ENCODE data around the gene CA5A.

CA5A gene

DNA sequence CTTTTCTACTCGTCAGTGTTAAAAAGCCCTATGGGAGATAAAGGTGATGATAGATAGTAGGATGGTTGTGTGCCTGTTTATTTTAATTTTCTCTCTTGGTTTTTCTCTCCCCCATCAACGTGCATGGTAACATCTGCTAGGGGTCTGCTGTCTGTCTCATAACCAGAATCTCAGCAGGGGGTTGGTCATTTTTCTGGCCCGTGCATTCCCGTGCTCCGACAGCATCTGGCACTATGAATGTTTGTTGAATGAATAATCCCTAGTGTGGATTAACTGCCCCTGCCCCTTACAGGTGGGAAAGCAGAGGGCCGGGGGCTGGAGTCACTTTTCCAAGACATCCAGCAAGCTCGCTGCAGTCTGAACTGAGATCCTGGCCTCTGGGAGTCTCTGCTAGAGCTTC, 6.3 kb downstream of the CA5A start:
- Histone ChIP-seq H3K36me3 (ENCODE audit: insufficient read depth, low read depth, low read length) (no peaks in the 10 kb centered on the region), H3K9me3 (ENCODE audit: insufficient read depth, low read depth, low read length) (no peaks in the 10 kb centered on the region), H3K9ac (ENCODE audit: low read depth, low read length) (no peak overlapping the region), H3K4me1 (ENCODE audit: insufficient read depth, low read length) (no peaks in the 10 kb centered on the region), H3K27ac (ENCODE audit: low read length) (no peak overlapping the region), H3K4me3 (ENCODE audit: low read length) (no peak overlapping the region), H3K27me3 (ENCODE audit: insufficient read depth, low read length) (no peaks in the 10 kb centered on the region)

DNA sequence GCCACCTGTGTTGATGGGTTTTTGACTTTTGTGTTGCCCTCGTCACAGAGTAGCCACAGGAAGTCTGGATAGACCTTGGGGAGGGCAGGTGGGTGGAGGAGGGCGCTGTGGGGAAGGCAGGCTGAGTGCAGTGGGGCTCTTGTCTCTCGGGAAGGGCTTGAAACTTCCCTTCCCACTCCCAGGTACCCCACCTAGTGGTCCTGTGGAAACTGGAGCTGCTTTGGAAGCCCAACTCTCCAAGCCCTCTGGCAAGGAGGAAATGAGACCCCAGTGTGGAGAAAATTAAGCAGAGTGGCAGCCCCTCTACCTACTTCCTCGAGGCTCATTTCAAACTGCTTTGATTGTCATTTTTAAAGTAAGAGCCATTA, 9.2 kb downstream of the CA5A start:
- no peaks in the 10 kb centered on the region for H3K9me3 ChIP-seq (ENCODE audit: insufficient read depth, low read depth, low read length)
- no peak overlapping the region for H3K4me3 ChIP-seq (ENCODE audit: low read length)
- H3K27ac ChIP-seq (ENCODE audit: low read length), result no peak overlapping the region
- H3K4me1 ChIP-seq (ENCODE audit: insufficient read depth, low read length), result no peaks in the 10 kb centered on the region
- no peaks in the 10 kb centered on the region for H3K36me3 ChIP-seq (ENCODE audit: insufficient read depth, low read depth, low read length)
- H3K27me3 ChIP-seq (ENCODE audit: insufficient read depth, low read length), result no peaks in the 10 kb centered on the region
- no peak overlapping the region for H3K9ac ChIP-seq (ENCODE audit: low read depth, low read length)

- no peak overlapping the region for H3K27ac ChIP-seq (ENCODE audit: low read length)
Observed at GRCh38 chr16:87926246-87927194, 9.8 kb downstream of the CA5A start.

GRCh38 chr16:87924811-87925670, 11.3 kb downstream of the CA5A start:
- no peaks in the 10 kb centered on the region for H3K9me3 ChIP-seq (ENCODE audit: insufficient read depth, low read depth, low read length)
- no peaks in the 10 kb centered on the region for H3K27me3 ChIP-seq (ENCODE audit: insufficient read depth, low read length)
- no peak overlapping the region for H3K4me3 ChIP-seq (ENCODE audit: low read length)
- no peaks in the 10 kb centered on the region for H3K4me1 ChIP-seq (ENCODE audit: insufficient read depth, low read length)
- H3K27ac ChIP-seq (ENCODE audit: low read length), result no peak overlapping the region
- no peaks in the 10 kb centered on the region for H3K36me3 ChIP-seq (ENCODE audit: insufficient read depth, low read depth, low read length)
- no peak overlapping the region for H3K9ac ChIP-seq (ENCODE audit: low read depth, low read length)

More at GRCh38 chr16:87926246-87927194, 9.8 kb downstream of the CA5A start:
- no peaks in the 10 kb centered on the region for H3K36me3 ChIP-seq (ENCODE audit: insufficient read depth, low read depth, low read length)
- H3K27me3 ChIP-seq (ENCODE audit: insufficient read depth, low read length), result no peaks in the 10 kb centered on the region
- H3K9me3 ChIP-seq (ENCODE audit: insufficient read depth, low read depth, low read length), result no peaks in the 10 kb centered on the region
- no peaks in the 10 kb centered on the region for H3K4me1 ChIP-seq (ENCODE audit: insufficient read depth, low read length)
- H3K4me3 ChIP-seq (ENCODE audit: low read length), result no peak overlapping the region
- H3K9ac ChIP-seq (ENCODE audit: low read depth, low read length), result no peak overlapping the region

DNA sequence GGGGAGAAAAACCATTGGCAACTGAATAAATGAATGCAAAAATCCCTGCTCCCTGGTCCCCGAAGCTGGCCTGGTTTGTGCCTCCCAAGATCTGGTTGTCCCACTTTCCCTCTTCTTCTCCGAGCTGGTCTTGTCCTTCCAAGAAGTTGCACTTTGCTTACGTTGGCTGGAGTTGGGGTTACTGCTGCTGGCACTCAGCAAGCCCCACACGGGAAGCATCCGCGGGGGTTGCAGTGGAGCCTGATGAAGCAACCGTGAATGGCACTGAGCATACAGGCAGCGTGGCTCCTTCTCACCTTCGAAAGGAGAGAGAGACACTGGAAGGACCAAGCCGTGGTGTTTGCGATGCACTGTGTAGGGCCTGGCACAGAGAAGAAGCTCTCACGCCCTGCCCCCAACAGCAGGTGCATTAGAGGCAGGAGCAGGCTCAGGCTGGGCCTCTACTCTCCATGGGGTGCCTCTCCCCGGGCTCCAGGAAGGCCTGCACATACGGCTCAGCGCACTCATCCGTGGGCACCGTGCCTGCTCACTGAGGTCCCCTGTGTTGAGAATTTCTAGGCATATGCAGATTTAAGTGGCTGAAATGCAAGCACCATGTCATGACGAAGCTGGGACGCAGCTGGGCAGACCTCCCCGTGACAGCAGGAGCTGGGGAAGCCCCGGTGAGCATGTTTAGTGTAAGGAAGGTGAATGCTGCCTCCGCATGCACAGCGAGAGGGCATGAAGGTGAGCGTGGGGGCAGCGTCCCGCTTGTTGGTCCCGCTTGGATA, 12.1 kb downstream of the CA5A start:
- H3K9ac ChIP-seq (ENCODE audit: low read depth, low read length), result no peak overlapping the region
- no peaks in the 10 kb centered on the region for H3K27me3 ChIP-seq (ENCODE audit: insufficient read depth, low read length)
- no peak overlapping the region for H3K27ac ChIP-seq (ENCODE audit: low read length)
- H3K4me1 ChIP-seq (ENCODE audit: insufficient read depth, low read length), result no peaks in the 10 kb centered on the region
- no peaks in the 10 kb centered on the region for H3K9me3 ChIP-seq (ENCODE audit: insufficient read depth, low read depth, low read length)
- no peaks in the 10 kb centered on the region for H3K36me3 ChIP-seq (ENCODE audit: insufficient read depth, low read depth, low read length)
- no peak overlapping the region for H3K4me3 ChIP-seq (ENCODE audit: low read length)

DNA sequence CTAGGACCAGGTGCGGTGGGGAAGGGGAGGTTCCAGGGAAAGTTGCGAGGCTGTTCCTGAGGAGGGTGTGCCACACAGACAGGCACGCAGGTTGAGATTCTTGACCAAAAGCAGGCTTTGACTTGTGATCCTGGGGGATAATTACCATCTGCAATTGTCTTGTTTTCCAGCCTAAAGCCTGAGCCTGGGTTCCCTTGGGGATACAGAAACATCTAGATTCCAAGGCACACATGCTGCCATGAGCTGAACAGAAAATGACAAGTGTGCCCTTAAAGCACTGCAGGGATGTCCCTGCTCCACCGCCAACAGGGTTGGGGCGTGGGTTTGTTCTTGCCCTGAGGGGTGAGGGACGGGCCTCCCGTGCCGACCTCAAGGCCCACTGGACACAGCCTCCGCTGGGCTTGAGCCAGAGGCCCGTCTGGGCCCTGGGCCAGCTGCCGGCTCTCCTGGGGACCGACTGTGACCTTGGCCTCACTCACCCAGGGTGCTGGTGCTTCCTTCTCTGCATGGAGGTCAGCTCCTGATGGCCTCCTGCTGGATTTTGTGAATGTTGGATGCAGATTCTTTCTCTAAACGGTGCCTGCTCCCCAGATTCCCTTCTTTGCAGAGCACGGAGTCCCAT, 14.0 kb downstream of the CA5A start:
- Histone ChIP-seq H3K36me3 (ENCODE audit: insufficient read depth, low read depth, low read length) (no peaks in the 10 kb centered on the region), H3K9ac (ENCODE audit: low read depth, low read length) (no peak overlapping the region), H3K27ac (ENCODE audit: low read length) (no peak overlapping the region), H3K9me3 (ENCODE audit: insufficient read depth, low read depth, low read length) (no peaks in the 10 kb centered on the region), H3K4me1 (ENCODE audit: insufficient read depth, low read length) (no peaks in the 10 kb centered on the region), H3K4me3 (ENCODE audit: low read length) (no peak overlapping the region), H3K27me3 (ENCODE audit: insufficient read depth, low read length) (no peaks in the 10 kb centered on the region)

DNA sequence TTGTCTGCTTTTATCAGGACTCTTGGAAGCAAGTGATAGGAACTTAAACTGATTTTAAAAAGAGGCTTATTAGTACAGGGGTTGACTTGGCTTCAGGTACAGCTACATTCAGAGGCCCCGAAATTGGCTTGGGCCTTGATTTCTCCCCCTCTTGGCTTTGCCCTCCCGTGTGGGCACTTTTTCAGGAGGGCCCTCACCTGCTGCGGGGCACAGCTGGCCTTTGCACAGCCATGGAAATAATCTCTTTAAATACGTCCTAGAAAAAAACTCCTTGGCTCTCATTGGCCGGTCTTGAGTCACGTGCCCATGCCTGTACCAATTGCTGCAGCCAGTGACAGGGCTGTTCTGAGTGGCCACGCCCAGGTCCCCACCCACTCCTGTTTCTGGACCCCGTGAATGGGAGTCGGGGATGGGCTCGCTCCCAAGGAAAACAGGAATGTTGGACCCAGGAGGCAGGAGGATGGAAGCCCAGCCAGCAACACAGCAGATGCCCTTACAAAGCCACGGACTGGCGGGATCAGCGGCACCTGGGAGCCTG, 15.0 kb downstream of the CA5A start:
- Histone ChIP-seq H3K9me3 (ENCODE audit: insufficient read depth, low read depth, low read length) (no peaks in the 10 kb centered on the region), H3K9ac (ENCODE audit: low read depth, low read length) (no peak overlapping the region), H3K27ac (ENCODE audit: low read length) (no peak overlapping the region), H3K27me3 (ENCODE audit: insufficient read depth, low read length) (no peaks in the 10 kb centered on the region), H3K36me3 (ENCODE audit: insufficient read depth, low read depth, low read length) (no peaks in the 10 kb centered on the region), H3K4me3 (ENCODE audit: low read length) (no peak overlapping the region), H3K4me1 (ENCODE audit: insufficient read depth, low read length) (no peaks in the 10 kb centered on the region)

- no peak overlapping the region for H3K9ac ChIP-seq (ENCODE audit: low read depth, low read length)
- H3K4me3 ChIP-seq (ENCODE audit: low read length), result no peak overlapping the region
- no peaks in the 10 kb centered on the region for H3K27me3 ChIP-seq (ENCODE audit: insufficient read depth, low read length)
- no peaks in the 10 kb centered on the region for H3K4me1 ChIP-seq (ENCODE audit: insufficient read depth, low read length)
- H3K36me3 ChIP-seq (ENCODE audit: insufficient read depth, low read depth, low read length), result no peaks in the 10 kb centered on the region
- H3K27ac ChIP-seq (ENCODE audit: low read length), result no peak overlapping the region
- H3K9me3 ChIP-seq (ENCODE audit: insufficient read depth, low read depth, low read length), result no peaks in the 10 kb centered on the region
Observed at GRCh38 chr16:87919681-87919994, 16.7 kb downstream of the CA5A start.

- no peaks in the 10 kb centered on the region for H3K36me3 ChIP-seq (ENCODE audit: insufficient read depth, low read depth, low read length)
- H3K9me3 ChIP-seq (ENCODE audit: insufficient read depth, low read depth, low read length), result no peaks in the 10 kb centered on the region
- H3K27me3 ChIP-seq (ENCODE audit: insufficient read depth, low read length), result no peaks in the 10 kb centered on the region
- no peak overlapping the region for H3K4me3 ChIP-seq (ENCODE audit: low read length)
- H3K4me1 ChIP-seq (ENCODE audit: insufficient read depth, low read length), result no peaks in the 10 kb centered on the region
- H3K9ac ChIP-seq (ENCODE audit: low read depth, low read length), result no peak overlapping the region
- no peak overlapping the region for H3K27ac ChIP-seq (ENCODE audit: low read length)
Observed at GRCh38 chr16:87918866-87919680, 17.3 kb downstream of the CA5A start.

DNA sequence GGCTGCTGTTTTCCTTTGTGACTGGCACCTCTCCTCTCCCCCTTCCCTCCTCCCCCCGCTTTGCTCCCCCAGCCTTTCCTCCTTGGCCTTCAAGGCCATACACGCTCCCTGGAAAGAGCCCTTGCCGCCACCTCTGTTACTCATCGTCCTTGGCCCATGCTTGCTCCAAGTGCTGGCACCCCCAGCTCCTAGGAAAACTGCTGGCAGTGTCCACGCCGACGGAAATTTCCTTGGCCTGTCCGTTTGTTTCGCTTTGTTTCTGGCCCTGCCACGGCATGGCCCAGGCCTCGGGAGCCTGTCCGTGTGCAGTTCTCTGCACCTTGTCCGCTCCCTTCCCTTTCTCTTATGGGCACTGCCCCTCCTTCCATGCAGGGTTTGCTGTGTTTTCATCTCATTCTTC, 18.0 kb downstream of the CA5A start:
- no peak overlapping the region for H3K27ac ChIP-seq (ENCODE audit: low read length)
- no peaks in the 10 kb centered on the region for H3K9me3 ChIP-seq (ENCODE audit: insufficient read depth, low read depth, low read length)
- H3K27me3 ChIP-seq (ENCODE audit: insufficient read depth, low read length), result no peaks in the 10 kb centered on the region
- no peak overlapping the region for H3K9ac ChIP-seq (ENCODE audit: low read depth, low read length)
- H3K4me3 ChIP-seq (ENCODE audit: low read length), result no peak overlapping the region
- no peaks in the 10 kb centered on the region for H3K4me1 ChIP-seq (ENCODE audit: insufficient read depth, low read length)
- H3K36me3 ChIP-seq (ENCODE audit: insufficient read depth, low read depth, low read length), result no peaks in the 10 kb centered on the region
